Measurements from ENCODE around the gene GRIK5. TPM values are rescaled to one million over a fixed set of nuclear protein-coding genes. Genes with fewer than 3 reads are reported as not detected.

GRIK5 gene
- total and polyA plus RNA-seq, 4 donors = 0.26 to 1.6 (median 0.55) TPM

DNA sequence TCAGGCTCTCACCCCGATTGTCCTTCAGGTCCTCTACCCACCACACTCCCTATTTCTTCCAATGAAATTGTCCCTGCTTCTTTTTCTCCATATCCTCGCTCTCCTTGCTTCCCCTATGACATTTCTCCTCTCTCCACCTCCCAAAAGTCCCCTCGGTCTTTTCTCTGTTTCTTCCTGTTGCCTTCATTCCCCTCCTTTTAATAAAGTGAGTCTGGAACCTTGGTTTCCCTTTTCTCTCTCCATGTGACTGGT is 5.3 kb upstream of the GRIK5 start:
- H3K4me1 ChIP-seq (ENCODE audit: control insufficient read depth in 5 of 5, insufficient read depth in 5 of 5, low read length in 5 of 5) = peaks cover 0 to 17% (median 3%) of the 10 kb centered on the region in 5 donors
- no peak for DNase-seq
- H3K27ac ChIP-seq (ENCODE audit: low read depth in 1 of 2, low read length in 1 of 2) = peak overlapping the region; percentile 96 to 99
- peak overlapping the region; percentile 72 for H3K4me3 ChIP-seq
- H3K9me3 ChIP-seq (ENCODE audit: control insufficient read depth in 4 of 4, insufficient read depth in 3 of 4, low read length in 3 of 4) = no peaks in the 10 kb centered on the region
- WGBS, 2 donors = 1 to 3% methylated on average over 3 of the region's 3 CpGs
- H3K36me3 ChIP-seq (ENCODE audit: control insufficient read depth in 4 of 4, insufficient read depth in 4 of 4, low read length in 4 of 4) = peaks cover 2 to 20% (median 9%) of the 10 kb centered on the region in 4 donors
- H3K9ac ChIP-seq (ENCODE audit: insufficient read depth in 1 of 2, low read length in 2 of 2) = peak overlapping the region; percentile 99
- ATAC-seq (ENCODE audit: insufficient read depth, low FRiP score) = no peak
- TF ChIP-seq, protein P1, sequence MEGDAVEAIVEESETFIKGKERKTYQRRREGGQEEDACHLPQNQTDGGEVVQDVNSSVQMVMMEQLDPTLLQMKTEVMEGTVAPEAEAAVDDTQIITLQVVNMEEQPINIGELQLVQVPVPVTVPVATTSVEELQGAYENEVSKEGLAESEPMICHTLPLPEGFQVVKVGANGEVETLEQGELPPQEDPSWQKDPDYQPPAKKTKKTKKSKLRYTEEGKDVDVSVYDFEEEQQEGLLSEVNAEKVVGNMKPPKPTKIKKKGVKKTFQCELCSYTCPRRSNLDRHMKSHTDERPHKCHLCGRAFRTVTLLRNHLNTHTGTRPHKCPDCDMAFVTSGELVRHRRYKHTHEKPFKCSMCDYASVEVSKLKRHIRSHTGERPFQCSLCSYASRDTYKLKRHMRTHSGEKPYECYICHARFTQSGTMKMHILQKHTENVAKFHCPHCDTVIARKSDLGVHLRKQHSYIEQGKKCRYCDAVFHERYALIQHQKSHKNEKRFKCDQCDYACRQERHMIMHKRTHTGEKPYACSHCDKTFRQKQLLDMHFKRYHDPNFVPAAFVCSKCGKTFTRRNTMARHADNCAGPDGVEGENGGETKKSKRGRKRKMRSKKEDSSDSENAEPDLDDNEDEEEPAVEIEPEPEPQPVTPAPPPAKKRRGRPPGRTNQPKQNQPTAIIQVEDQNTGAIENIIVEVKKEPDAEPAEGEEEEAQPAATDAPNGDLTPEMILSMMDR (IDR thresholded peaks at IDR 0.05; ENCODE audit: control extremely low read depth, extremely low read depth) = no peak
- H3K27me3 ChIP-seq (ENCODE audit: control insufficient read depth in 3 of 3, insufficient read depth in 3 of 3, low read length in 2 of 3) = no peaks in the 10 kb centered on the region

DNA sequence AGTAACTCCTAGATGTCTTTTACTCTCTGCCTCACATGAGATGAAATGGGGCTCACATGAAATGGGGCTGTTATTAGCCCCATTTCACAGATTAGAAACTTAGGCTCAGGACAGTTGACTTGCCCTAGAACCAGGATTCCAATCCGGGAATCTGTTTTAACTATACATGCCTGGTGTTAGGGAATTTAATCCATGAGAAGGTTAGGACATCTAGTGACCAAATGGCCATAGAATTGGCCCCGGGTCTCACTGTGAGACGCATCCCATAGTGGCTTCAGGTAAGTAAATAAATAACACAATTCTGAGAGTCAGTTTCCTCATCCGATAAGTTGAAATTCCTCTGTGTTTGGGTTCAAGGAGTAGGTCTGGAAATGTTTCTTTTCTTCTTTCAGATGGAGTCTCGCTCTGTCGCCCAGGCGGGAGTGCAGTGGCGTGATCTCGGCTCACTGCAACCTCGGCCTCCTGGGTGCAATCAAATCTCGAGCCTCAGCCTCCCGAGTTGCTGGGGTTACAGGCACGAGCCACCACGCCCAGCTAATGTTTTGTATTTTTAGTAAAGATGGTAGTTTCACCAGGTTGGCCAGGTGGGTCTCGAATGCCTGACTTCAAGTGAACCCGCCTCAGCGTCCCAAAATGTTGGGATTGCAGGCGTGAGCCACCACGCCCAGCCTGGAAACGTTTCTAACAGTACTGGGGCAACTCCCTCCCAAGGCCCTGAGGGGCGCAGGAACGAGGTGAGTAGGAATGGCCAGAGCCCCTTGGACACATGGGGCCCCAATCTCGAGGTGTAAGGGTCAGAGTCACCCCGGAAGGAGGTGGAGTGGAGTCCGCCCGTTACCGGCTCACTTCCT is 4.7 kb upstream of the GRIK5 start:
- H3K9me3 ChIP-seq (ENCODE audit: control insufficient read depth in 4 of 4, insufficient read depth in 3 of 4, low read length in 3 of 4) = no peaks in the 10 kb centered on the region
- H3K27me3 ChIP-seq (ENCODE audit: control insufficient read depth in 3 of 3, insufficient read depth in 3 of 3, low read length in 2 of 3) = no peaks in the 10 kb centered on the region
- 62 to 65% methylated on average over 27 of the region's 27 CpGs for WGBS, 2 donors
- ATAC-seq (ENCODE audit: insufficient read depth, low FRiP score) (no peak), DNase-seq (peak in 2 of 3 donors; percentile 47 to 48)
- H3K9ac ChIP-seq (ENCODE audit: insufficient read depth in 1 of 2, low read length in 2 of 2) = peak overlapping the region; percentile 99
- peak overlapping the region; percentile 96 to 99 for H3K27ac ChIP-seq (ENCODE audit: low read depth in 1 of 2, low read length in 1 of 2)
- H3K4me3 ChIP-seq = no peak overlapping the region
- TF ChIP-seq, protein P1 (IDR thresholded peaks at IDR 0.05; ENCODE audit: control extremely low read depth, extremely low read depth) = no peak
- H3K4me1 ChIP-seq (ENCODE audit: control insufficient read depth in 5 of 5, insufficient read depth in 5 of 5, low read length in 5 of 5) = peaks cover 0 to 19% (median 3%) of the 10 kb centered on the region in 5 donors
- H3K36me3 ChIP-seq (ENCODE audit: control insufficient read depth in 4 of 4, insufficient read depth in 4 of 4, low read length in 4 of 4) = peaks cover 2 to 14% (median 8%) of the 10 kb centered on the region in 4 donors

DNA sequence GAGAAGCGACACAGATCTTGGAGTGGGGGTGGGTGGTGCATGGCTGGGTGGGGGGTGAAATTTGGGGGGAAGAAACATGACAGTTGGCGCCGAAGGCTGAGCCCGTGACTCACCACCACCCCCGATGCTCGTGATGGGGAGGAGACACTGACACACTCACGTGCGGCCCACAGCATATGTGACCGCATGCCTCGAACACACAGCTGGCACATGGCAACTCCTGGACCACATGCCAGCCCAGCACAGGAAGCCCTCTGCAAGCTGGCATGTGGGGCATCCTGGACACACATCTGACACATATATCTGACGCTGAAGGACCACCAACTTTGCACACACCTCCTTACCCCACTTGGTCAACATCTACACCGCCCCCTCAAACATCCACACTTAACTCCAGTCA is 1.2 kb upstream of the GRIK5 start:
- DNase-seq = no peak
- H3K27ac ChIP-seq (ENCODE audit: low read depth in 1 of 2, low read length in 1 of 2) = no peak overlapping the region
- peaks cover 0 to 8% (median 0%) of the 10 kb centered on the region in 5 donors for H3K4me1 ChIP-seq (ENCODE audit: control insufficient read depth in 5 of 5, insufficient read depth in 5 of 5, low read length in 5 of 5)
- no peak overlapping the region for H3K9ac ChIP-seq (ENCODE audit: insufficient read depth in 1 of 2, low read length in 2 of 2)
- H3K27me3 ChIP-seq (ENCODE audit: control insufficient read depth in 3 of 3, insufficient read depth in 3 of 3, low read length in 2 of 3) = peaks cover 0 to 17% (median 12%) of the 10 kb centered on the region in 3 donors
- TF ChIP-seq, protein P1 (IDR thresholded peaks at IDR 0.05; ENCODE audit: control extremely low read depth, extremely low read depth) = no peak
- ATAC-seq (ENCODE audit: insufficient read depth, low FRiP score) = no peak
- WGBS, 2 donors = 92 to 96% methylated on average over 12 of the region's 12 CpGs
- no peak overlapping the region for H3K4me3 ChIP-seq
- H3K9me3 ChIP-seq (ENCODE audit: control insufficient read depth in 4 of 4, insufficient read depth in 3 of 4, low read length in 3 of 4) = peaks cover 0 to 3% (median 0%) of the 10 kb centered on the region in 4 donors
- no peaks in the 10 kb centered on the region for H3K36me3 ChIP-seq (ENCODE audit: control insufficient read depth in 4 of 4, insufficient read depth in 4 of 4, low read length in 4 of 4)

Data from lung (tissue), 12 donors.